MCF 10A (cell line): ENCODE data around the gene ISY1. TPM values are rescaled to one million over a fixed set of nuclear protein-coding genes. Genes with fewer than 3 reads are reported as not detected.
"Not testable (repeated sequence)": the region's sequence is repeated elsewhere in the genome, so short reads cannot be mapped to it uniquely, and the experiment has no call there.

Experiments used
- BruUV-seq: library from RNA; stranded (reverse); fragments of 400-500 nt; replicated peaks from 2 replicates; lab custom pipeline; 2021; lab: Mats Ljungman, UMichigan
- CTCF ChIA-PET: fragments of 300-600 bp; sonication (Branson Sonifier 250); formaldehyde crosslinking; extraction: SDS; loops from one replicate; lab custom pipeline; 2021; ENCODE audit warnings: antibody characterized with exemption, inconsistent platforms; lab: Yijun Ruan, JAX
- POLR2A ChIA-PET: fragments of 300-600, 350-650 bp; sonication (Branson Sonifier 250); formaldehyde crosslinking; extraction: SDS; loops from one replicate; lab custom pipeline; 2020; ENCODE audit warnings: antibody characterized with exemption, inconsistent platforms; lab: Yijun Ruan, JAX
- DNase-seq: peaks from one replicate; pipeline ENCODE4 v3.0.0-alpha.2; 2018; ENCODE audit not compliant: unreplicated experiment
- H3K27ac Mint-ChIP-seq: one replicate; pipeline ENCODE4 v1.8.0; 2022; ENCODE audit warnings: mild to moderate bottlenecking, low read depth, mixed read lengths; ENCODE audit not compliant: unreplicated experiment
- H3K27me3 Mint-ChIP-seq: one replicate; pipeline ENCODE4 v1.8.0; 2022; ENCODE audit warnings: mixed read lengths; ENCODE audit not compliant: insufficient read depth, unreplicated experiment
- H3K36me3 Mint-ChIP-seq: one replicate; pipeline ENCODE4 v1.8.0; 2022; ENCODE audit warnings: mild to moderate bottlenecking, moderate library complexity, mixed read lengths; ENCODE audit not compliant: insufficient read depth, unreplicated experiment
- H3K4me1 Mint-ChIP-seq: one replicate; pipeline ENCODE4 v1.8.0; 2022; ENCODE audit warnings: mixed read lengths; ENCODE audit not compliant: insufficient read depth, unreplicated experiment
- H3K4me3 Mint-ChIP-seq: one replicate; pipeline ENCODE4 v1.8.0; 2022; ENCODE audit warnings: mild to moderate bottlenecking, moderate library complexity, mixed read lengths; ENCODE audit not compliant: unreplicated experiment
- H3K9me3 Mint-ChIP-seq: one replicate; pipeline ENCODE4 v1.8.0; 2022; ENCODE audit warnings: mixed read lengths; ENCODE audit not compliant: unreplicated experiment
- intact Hi-C: fragments of 100-400 bp; cut with micrococcal nuclease; formaldehyde crosslinking; loops from 2 replicates; pipeline ENCODE4 v1.14.1; 2022
- total RNA-seq: library from RNA; stranded (reverse); gene quantifications from 2 replicates; pipeline ENCODE4 v1.2.3, GENCODE V29; 2022
- TF ChIP-seq, protein P1 (sequence below): fragments of 200-600 bp; IDR thresholded peaks from one replicate; pipeline ENCODE4 v1.8.0; 2022; ENCODE audit warnings: antibody characterized with exemption, mild to moderate bottlenecking; ENCODE audit not compliant: unreplicated experiment

ISY1 gene
- total RNA-seq, 1 experiment from 2014 or later = 52.5 TPM

DNA sequence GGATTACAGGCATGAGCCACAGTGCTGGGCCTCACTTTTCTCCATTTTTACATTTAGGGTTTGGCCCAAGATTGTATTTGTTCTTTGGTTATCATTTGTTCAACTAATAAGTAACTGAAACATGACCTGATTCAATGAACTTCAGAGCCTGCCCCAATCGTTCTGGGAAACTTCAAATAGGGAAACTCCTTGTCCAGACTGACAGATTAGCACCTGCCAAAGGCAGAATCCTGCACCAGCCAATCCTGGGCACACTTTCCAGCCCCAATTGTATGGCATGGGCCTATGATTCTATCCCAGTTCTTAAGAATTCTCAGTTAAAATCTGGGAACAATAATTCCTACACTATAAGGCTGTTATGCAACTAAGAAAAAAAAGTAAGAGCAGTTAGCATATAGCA is 21.0 kb downstream of the ISY1 start:
- no TSS peak for BruUV-seq
- TF ChIP-seq, protein P1, sequence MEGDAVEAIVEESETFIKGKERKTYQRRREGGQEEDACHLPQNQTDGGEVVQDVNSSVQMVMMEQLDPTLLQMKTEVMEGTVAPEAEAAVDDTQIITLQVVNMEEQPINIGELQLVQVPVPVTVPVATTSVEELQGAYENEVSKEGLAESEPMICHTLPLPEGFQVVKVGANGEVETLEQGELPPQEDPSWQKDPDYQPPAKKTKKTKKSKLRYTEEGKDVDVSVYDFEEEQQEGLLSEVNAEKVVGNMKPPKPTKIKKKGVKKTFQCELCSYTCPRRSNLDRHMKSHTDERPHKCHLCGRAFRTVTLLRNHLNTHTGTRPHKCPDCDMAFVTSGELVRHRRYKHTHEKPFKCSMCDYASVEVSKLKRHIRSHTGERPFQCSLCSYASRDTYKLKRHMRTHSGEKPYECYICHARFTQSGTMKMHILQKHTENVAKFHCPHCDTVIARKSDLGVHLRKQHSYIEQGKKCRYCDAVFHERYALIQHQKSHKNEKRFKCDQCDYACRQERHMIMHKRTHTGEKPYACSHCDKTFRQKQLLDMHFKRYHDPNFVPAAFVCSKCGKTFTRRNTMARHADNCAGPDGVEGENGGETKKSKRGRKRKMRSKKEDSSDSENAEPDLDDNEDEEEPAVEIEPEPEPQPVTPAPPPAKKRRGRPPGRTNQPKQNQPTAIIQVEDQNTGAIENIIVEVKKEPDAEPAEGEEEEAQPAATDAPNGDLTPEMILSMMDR = no peak
- Mint-ChIP-seq H3K36me3 (peaks cover 86% of the 10 kb centered on the region), H3K4me3 (no peak overlapping the region), H3K27me3 (no peaks in the 10 kb centered on the region), H3K4me1 (no peaks in the 10 kb centered on the region), H3K27ac (no peak overlapping the region), H3K9me3 (no peaks in the 10 kb centered on the region)
- intact Hi-C loops = no loop called here
- no peak for DNase-seq
- ChIA-PET POLR2A (interaction anchor here (0.8 kb wide), 1 partner anchor 109 kb away, joined by 3 read pairs; the partner anchor contains the start of gene COPG1), CTCF (interaction anchor here (1.5 kb wide), 1 partner anchor 169 kb away, joined by 3 read pairs; no protein-coding TSS in a partner anchor)

DNA sequence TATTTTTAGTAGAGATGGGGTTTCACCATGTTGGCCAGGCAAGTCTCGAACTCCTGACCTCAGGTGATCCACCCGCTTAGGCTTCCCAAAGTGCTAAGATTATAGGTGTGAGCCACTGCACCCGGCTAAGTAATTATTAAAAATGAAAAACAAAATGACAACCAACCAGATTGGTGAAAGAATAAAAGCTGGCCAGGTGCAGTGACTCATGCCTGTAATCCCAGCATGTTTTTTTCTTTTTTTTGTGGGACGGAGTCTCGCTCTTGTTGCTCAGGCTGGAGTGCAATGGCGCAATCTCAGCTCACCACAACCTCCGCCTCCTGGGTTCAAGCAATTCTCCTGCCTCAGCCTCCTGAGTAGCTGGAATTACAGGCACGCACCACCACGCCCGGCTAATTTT is 24.6 kb downstream of the ISY1 start:
- peaks cover 94% of the 10 kb centered on the region for H3K36me3 Mint-ChIP-seq

DNA sequence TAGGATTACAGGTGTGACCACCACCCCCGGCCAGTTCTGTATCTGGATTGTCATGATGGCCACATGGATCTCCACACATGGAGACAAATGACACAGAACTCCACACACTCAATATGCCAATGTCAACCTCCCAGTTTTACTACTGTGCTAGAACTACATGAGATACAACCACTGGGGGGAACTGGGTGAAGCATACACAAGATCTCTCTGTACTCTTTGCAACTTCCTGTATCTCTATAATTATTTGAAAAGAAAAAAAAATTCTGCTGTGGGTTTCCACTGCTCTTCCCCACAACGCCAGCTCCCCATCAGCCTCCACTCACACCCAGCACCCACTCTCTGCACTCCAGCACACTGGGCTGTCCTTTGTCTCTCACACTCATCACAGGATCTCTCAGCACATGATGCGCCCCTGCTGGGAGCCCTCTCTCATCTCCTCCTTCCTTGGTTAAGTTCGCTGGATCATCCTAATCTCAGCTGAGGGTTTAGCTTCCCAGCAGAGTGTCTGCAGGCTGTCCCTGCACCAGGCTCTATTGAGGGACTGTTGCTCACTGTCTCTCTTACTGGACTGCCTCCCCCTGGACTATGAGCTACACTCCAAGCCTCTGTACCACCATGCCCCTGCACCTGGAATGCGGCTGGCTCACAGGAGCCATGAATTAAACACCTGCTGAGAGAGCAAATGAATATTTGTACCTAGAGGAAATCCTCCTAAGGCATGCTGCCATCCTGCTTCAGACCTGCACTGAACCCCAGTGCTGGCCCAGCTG is 28.6 kb downstream of the ISY1 start:
- Mint-ChIP-seq H3K27me3 (no peaks in the 10 kb centered on the region), H3K9me3 (no peaks in the 10 kb centered on the region), H3K4me3 (no peak overlapping the region), H3K27ac (no peak overlapping the region), H3K36me3 (peaks cover 84% of the 10 kb centered on the region), H3K4me1 (peaks cover 5% of the 10 kb centered on the region)
- DNase-seq = no peak
- ChIA-PET CTCF (interaction anchor here (1.0 to 1.4 kb wide), 4 partner anchors 11 to 162 kb away, joined by 4 to 10 read pairs (median 6); partner anchors contain the start of gene RAB43), POLR2A (interaction anchor here (0.9 to 2.3 kb wide), 4 partner anchors 8 to 29 kb away, joined by 3 to 5 read pairs (median 4); partner anchors contain the start of gene RAB43)
- no TSS peak for BruUV-seq
- TF ChIP-seq, protein P1 = no peak
- intact Hi-C loops = no loop called here

More for the DNA sequence above, 24.6 kb downstream of the ISY1 start:
- ChIA-PET POLR2A (interaction anchor here (1.0 to 1.1 kb wide), 3 partner anchors 13 to 83 kb away, joined by 3 to 6 read pairs (median 4); no protein-coding TSS in a partner anchor), CTCF (interaction anchor here (0.6 to 1.3 kb wide), 4 partner anchors 13 to 944 kb away, joined by 3 to 5 read pairs (median 4); no protein-coding TSS in a partner anchor)
- H3K9me3 Mint-ChIP-seq, H3K4me1 Mint-ChIP-seq, intact Hi-C loops, H3K27me3 Mint-ChIP-seq, H3K27ac Mint-ChIP-seq, H3K4me3 Mint-ChIP-seq, BruUV-seq: not testable (repeated sequence)
- DNase-seq = peak; percentile 46

DNA sequence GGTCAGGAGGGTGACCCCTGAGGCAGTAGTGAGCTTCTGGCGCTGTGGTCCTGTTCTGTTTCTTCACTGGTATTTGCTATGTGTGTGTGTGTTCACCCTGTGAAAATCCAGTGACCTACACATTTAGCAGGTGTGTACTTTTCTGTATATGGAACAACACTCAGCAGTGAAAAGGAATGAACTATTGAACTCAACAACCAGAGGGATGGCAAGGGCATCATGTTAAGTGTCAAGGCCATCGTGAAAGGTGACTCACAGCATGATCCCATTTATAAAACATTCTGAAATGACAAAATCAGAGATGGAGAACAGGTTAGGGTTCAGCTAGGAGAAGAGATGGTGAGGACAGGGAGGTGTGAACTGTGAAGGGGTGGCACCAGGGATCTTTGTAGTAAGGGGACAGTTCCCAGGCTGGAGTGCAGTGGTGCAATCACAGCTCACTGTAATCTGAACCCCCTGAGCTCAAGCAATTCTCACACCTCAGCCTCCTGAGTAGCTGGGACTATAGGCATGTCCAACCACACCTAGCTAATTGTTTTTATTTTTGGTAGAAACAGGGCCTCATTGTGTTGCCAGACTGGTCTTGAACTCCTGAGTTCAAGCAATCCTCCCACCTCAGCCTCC is 29.3 kb downstream of the ISY1 start:
- TF ChIP-seq, protein P1 = no peak
- Mint-ChIP-seq H3K36me3 (peaks cover 79% of the 10 kb centered on the region), H3K27ac (no peak overlapping the region), H3K9me3 (no peaks in the 10 kb centered on the region), H3K4me1 (peaks cover 5% of the 10 kb centered on the region), H3K27me3 (no peaks in the 10 kb centered on the region), H3K4me3 (no peak overlapping the region)
- no TSS peak for BruUV-seq
- no peak for DNase-seq
- intact Hi-C loops = no loop called here
- ChIA-PET CTCF (interaction anchor here (0.7 to 1.2 kb wide), 3 partner anchors 11 to 161 kb away, joined by 3 to 10 read pairs (median 6); partner anchors contain the start of gene RAB43), POLR2A (interaction anchor here (0.6 to 0.9 kb wide), 3 partner anchors 9 to 33 kb away, joined by 4 to 5 read pairs (median 5); partner anchors contain the start of gene RAB43)
